GM03348 (cell line): ENCODE data around the gene SDHAF4.
"Not testable (repeated sequence)": the region's sequence is repeated elsewhere in the genome, so short reads cannot be mapped to it uniquely, and the experiment has no call there.

Experiments used
- DNase-seq: peaks from one replicate; pipeline ENCODE4 v3.0.0; 2012; ENCODE audit warnings: low spot score

Gene SDHAF4

DNA sequence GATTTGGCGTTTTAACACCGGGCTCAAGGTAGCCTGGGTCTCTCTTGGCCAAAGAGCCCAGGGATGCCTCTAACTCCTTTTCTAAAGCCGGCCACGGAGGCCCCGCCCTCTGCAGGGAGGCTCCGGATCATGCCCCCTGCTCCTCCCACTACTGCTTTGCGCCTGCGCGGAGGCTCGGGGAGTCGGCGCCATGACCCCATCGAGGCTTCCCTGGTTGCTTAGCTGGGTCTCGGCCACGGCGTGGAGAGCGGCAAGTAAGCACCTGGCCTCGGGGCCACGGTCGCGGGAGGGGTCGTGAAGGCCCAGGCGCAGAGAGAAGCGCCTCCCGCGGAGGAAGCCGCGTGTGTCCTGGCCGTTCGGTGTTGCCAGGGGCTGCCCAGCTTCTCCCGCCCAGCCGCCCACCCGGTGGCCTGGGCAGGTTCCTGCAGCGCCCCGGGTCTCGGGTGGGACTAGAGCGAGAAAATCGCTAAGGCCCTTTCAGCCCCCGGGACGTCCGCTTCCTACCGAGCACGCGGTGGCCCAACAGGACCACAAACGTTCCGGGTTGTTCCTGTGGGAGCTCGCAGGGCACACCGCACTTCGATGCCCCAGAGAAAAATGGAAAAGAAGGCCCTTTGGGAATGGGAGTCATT lies at the start of gene SDHAF4:
TSS of gene SDHAF4 (plus strand) at position 180 of the 632 bp plus-strand sequence. CDS start at position 191, 11 bp downstream.
- peak; percentile 100 for DNase-seq

DNA sequence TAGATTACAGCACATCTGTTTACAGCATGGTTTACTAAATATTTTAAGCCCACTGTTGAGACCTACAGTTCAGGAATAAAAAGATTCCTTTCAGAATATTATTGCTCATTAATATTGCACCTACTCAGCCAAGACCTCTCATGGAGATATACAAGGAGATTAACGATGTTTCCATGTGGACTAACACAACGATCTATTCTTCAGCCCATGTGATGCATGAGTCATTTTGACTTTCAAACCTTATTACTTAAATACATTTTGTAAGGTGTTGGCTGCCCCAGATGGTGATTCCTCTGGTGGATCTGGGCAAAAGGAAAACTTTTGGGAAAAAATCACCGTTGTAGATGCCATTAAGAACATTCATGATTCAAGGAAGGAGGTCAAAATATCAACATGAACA lies 48.0 kb upstream of the SDHAF4 start:
- DNase-seq = no peak

GRCh38 chr6:70520575-70520974 lies 46.2 kb upstream of the SDHAF4 start:
- peak; percentile 16 for DNase-seq

- DNase-seq = no peak
These were observed 41.9 kb upstream of the SDHAF4 start for GRCh38 chr6:70524721-70525286.

GRCh38 chr6:70527071-70527737 lies 39.5 kb upstream of the SDHAF4 start:
- no peak for DNase-seq

DNA sequence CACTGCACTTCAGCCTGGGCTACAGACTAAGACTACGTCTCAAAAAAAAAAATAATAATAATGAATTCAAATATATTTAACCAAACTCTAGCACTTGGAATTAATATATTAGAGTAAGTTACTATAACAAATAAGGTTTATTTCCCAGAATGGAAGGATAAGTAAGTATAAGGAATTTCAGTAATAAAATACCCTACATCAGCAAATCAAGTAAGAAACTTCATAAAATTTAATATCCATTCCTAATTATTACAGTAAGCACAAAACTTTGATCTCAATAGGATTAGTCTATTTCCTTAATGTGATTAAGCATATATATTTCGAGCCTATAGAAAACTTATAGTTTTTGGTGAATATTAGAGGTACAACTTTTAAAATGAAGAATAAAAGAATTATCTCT lies 36.7 kb upstream of the SDHAF4 start:
- no peak for DNase-seq

DNA sequence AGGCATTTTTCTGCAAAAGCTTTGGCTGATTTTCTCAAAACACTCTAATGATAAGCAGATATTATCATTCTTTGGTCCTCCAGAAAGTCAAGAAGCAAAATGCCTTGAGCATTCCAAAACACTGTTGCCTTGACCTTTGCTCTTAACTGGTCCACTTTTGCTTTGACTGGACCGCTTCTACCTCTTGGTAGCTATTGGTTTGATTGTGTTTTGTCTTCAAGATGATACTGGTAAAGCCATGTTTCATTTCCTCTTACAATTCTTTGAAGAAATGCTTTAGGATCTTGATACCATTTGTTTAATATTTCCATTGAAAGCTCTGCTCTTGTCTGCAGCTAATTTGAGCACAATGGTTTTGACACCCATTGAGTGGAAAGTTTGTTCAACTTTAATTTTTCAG lies 35.6 kb upstream of the SDHAF4 start:
- DNase-seq = no peak

DNA sequence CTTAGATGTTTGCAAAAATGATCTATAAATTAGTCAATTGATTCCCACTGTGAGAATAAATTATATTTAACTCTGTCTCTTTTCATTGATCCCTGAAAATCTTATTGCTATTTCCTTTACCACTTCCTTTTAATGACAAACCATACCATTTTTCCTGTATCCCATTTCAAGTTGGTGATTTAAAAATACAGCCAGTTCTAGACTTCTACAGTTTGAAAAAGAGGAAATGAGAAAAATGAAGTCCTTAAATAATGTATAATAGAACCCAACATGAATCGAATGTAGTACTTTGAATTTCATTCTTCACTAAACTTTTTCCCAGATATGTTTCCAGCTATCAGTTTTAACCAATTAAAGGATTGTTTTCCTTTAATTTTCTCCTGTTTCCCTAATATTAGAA lies 29.5 kb upstream of the SDHAF4 start:
- no peak for DNase-seq

DNA sequence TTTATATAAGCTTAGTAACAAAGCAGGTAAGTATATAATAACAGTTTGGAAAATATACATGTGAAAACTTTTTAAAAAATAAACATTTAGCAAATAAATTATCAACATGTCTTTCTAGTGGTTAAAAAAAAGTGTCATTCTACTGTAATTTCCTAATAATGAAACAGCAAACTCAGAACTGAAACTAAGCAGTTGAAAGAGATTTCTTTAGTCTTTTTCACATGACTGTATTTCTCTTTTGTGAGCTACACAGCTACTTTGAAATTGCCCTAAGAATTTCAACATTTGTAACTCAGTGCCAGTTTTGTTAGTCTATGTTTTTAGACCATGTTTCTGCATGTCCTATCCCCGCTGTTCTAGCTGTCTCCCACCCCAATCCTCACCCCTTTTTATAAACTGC lies 28.4 kb upstream of the SDHAF4 start:
- no peak for DNase-seq

GRCh38 chr6:70547313-70547712 lies 19.4 kb upstream of the SDHAF4 start:
- DNase-seq = peak; percentile 11

- DNase-seq = no peak
These were observed 18.8 kb upstream of the SDHAF4 start for GRCh38 chr6:70547905-70548304.

DNA sequence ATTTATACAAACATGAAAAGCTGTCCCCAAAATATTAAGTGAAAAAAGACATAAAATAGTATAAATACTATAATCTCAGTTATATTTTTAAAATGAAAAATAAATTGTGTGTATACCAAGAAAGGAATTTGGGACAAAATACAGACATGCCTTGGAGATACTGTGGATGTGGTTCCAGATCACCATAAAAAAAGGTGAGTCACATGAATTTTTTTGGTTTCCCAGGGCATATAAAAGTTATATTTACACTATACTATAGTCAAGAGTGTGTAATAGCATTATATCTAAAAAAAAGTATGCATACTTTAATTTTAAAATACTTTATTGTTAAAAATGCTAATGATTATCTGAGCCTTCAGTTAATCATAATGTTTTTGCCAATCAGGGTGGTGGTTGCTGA lies 17.4 kb upstream of the SDHAF4 start:
- no peak for DNase-seq

GRCh38 chr6:70551566-70551965 lies 15.2 kb upstream of the SDHAF4 start:
- no peak for DNase-seq

DNA sequence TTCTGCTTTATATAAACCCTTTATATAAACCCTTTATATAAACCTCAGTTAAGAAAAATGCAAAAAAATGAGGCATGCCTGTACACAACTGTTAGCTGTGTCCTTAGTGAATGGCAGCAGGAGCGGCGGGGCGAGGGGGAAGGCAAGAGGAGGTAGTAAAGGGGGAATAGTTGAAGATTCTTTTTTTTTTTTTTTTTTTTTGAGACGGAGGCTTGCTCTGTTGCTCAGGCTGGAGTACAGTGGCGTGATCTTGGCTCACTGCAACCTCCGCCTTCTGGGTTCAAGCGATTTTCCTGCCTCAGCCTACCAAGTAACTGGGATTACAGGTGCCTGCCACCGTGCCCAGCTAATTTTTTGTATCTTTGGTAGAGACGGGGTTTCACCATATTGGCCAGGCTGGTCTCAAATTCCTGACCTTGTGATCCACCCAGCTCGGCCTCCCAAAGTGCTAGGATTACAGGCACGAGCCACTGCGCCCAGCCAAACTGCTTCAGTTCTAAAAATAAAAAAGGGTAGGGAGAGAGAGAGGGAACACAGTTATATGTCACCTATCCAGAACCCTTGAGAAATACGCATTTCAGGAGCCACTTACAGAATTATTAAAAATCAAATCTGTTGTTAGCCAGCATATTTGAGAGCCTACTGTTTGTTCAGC lies 14.3 kb upstream of the SDHAF4 start:
- not testable (repeated sequence) for DNase-seq

GRCh38 chr6:70552974-70553373 lies 13.8 kb upstream of the SDHAF4 start:
- no peak for DNase-seq

- no peak for DNase-seq
These were observed 8.7 kb upstream of the SDHAF4 start for GRCh38 chr6:70557998-70558397.

DNA sequence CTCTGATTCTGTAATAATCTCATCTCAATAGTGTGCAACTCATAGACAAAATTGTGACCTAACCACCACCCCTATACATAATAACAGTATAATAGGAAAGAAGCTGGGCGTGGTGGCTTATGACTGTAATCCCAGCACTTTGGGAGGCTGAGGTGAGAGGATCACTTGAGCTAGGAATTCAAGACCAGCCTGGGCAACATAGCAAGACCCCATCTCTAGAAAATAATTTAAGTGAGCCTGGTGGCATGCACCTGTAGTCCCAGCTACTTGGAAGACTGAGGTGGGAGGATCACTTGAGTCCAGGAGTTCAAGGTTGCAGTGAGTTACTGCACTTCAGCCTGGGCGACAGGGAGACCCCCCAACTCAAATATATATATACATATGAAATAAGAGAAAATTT lies 4.3 kb upstream of the SDHAF4 start:
- DNase-seq = not testable (repeated sequence)

GRCh38 chr6:70563530-70563929 lies 3.2 kb upstream of the SDHAF4 start:
- DNase-seq = no peak

- no peak for DNase-seq
These were observed 7.9 kb downstream of the SDHAF4 start for GRCh38 chr6:70574643-70575042.

DNA sequence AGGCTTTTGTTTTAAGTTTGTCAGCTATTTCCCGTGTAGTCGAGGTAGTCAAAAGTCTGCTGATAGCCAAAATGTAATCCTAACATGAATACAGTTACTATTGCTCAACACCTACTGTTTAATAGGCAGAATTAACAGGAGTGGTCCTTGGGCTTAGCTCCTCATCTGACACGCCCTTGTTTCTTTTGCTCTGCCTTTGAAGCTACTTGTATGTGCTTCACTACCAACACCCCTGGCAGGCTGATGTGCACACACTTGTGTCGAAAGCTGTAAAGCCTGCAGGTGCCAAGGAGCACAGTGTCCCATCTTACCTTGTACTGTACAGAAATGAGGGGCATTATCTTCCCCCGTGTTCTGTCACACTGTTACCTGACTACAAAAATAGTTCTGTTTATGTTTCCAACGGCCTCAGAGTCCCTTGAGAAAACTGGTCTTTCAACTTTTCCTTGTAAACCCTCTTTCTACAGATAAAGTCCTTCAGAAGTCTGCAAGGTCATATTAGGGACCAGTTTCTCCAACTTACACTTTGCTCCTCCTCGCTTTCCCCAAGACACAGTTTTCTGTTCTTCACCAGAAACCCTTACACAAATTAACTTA lies 9.3 kb downstream of the SDHAF4 start:
- DNase-seq = no peak

DNA sequence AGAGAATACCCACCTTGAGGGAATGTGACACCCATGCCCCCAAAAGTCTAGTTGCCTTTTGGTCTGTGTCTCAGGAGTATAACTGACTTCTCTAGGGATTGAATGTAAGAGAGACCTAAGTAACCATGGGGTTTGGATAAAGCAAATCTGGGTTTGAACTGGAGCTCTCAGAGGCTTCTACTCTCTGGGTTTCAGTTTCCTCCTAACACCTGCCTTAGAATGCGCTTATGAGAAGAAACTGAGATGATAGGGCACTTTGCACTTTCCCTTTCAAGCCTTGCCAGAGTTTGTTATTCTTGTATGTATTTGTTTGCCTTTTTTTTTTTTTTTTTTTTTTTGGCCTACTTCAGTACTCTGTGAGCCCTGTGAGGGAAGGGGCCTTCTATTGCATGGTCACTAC lies 19.4 kb downstream of the SDHAF4 start:
- no peak for DNase-seq

DNA sequence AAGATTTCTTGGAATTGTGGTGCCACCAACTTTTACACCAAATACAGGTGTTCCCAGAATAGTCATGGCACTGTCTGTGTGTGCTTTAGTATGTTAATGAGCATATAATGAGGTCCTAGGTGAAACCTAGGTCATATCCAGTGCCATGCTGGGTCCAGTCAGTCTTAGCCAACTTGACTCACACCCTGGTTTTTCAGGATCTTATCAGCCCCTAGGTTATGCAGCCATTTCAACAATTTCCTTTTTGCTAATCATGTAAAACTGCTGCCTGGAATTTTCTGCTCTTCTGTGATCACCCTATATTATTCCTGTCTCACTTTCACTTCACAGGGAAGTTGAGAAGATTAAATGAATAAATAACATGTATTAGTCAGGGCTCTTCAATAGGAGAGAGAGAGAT lies 23.7 kb downstream of the SDHAF4 start:
- no peak for DNase-seq
